ENCODE measurements around the gene HSPB6. TPM values are rescaled to one million over a fixed set of nuclear protein-coding genes. Genes with fewer than 3 reads are reported as not detected.

The HSPB6 gene
- total and polyA plus RNA-seq, 4 donors: 2.7 to 17.7 (median 5.6) TPM

- H3K4me3 ChIP-seq (ENCODE audit: low read depth in 1 of 3, low read length in 3 of 3): no peak overlapping the region
- 92% methylated on average over 8 of the region's 8 CpGs for WGBS
- H3K9me3 ChIP-seq (ENCODE audit: control insufficient read depth in 4 of 4, low read length in 3 of 4): no peaks in the 10 kb centered on the region
- no peak for DNase-seq (ENCODE audit: low spot score)
- H3K36me3 ChIP-seq (ENCODE audit: control insufficient read depth in 4 of 4, insufficient read depth in 3 of 4, low read depth in 1 of 4, low read length in 3 of 4): peaks cover 0 to 1% (median 0%) of the 10 kb centered on the region in 4 donors
- TF ChIP-seq EGR1 (IDR thresholded peaks at IDR 0.05; ENCODE audit: low read depth in 2 of 2): no peak
- no peak for TF ChIP-seq HNF4A (conservative IDR thresholded peaks at IDR 0.05)
- no peak for TF ChIP-seq GABPA (IDR thresholded peaks at IDR 0.05 in 1 of 2, conservative IDR thresholded peaks at IDR 0.05 in 1 of 2)
- TF ChIP-seq RXRA (IDR thresholded peaks at IDR 0.05): no peak
- no peak for TF ChIP-seq YY1 (IDR thresholded peaks at IDR 0.05)
- TF ChIP-seq REST (IDR thresholded peaks at IDR 0.05): no peak
- H3K9ac ChIP-seq (ENCODE audit: low read depth in 1 of 2, low read length in 2 of 2): no peak overlapping the region
- peaks cover 0 to 5% (median 4%) of the 10 kb centered on the region in 4 donors for H3K4me1 ChIP-seq (ENCODE audit: control insufficient read depth in 4 of 4, insufficient read depth in 4 of 4, low read length in 3 of 4)
- H3K27me3 ChIP-seq (ENCODE audit: control insufficient read depth in 4 of 4, insufficient read depth in 4 of 4, low read length in 3 of 4): no peaks in the 10 kb centered on the region
- H3K27ac ChIP-seq (ENCODE audit: low read depth in 1 of 2, low read length in 2 of 2): no peak overlapping the region
Measured at GRCh38 chr19:35779033-35779432, 22.2 kb upstream of the HSPB6 start.

- Histone ChIP-seq H3K36me3 (ENCODE audit: control insufficient read depth in 4 of 4, insufficient read depth in 3 of 4, low read depth in 1 of 4, low read length in 3 of 4) (peaks cover 0 to 1% (median 0%) of the 10 kb centered on the region in 4 donors), H3K4me3 (ENCODE audit: low read depth in 1 of 3, low read length in 3 of 3) (no peak overlapping the region), H3K27ac (ENCODE audit: low read depth in 1 of 2, low read length in 2 of 2) (no peak overlapping the region), H3K27me3 (ENCODE audit: control insufficient read depth in 4 of 4, insufficient read depth in 4 of 4, low read length in 3 of 4) (no peaks in the 10 kb centered on the region), H3K9me3 (ENCODE audit: control insufficient read depth in 4 of 4, low read length in 3 of 4) (no peaks in the 10 kb centered on the region), H3K4me1 (ENCODE audit: control insufficient read depth in 4 of 4, insufficient read depth in 4 of 4, low read length in 3 of 4) (peaks cover 0 to 5% (median 4%) of the 10 kb centered on the region in 4 donors), H3K9ac (ENCODE audit: low read depth in 1 of 2, low read length in 2 of 2) (no peak overlapping the region)
- DNase-seq (ENCODE audit: low spot score): no peak
- 83% methylated on average over 7 of the region's 7 CpGs for WGBS
- TF ChIP-seq NR2F2 (IDR thresholded peaks at IDR 0.05) (no peak), GABPA (IDR thresholded peaks at IDR 0.05 in 1 of 2, conservative IDR thresholded peaks at IDR 0.05 in 1 of 2) (no peak), HNF4A (conservative IDR thresholded peaks at IDR 0.05) (no peak)
Measured at GRCh38 chr19:35777961-35778360, 21.1 kb upstream of the HSPB6 start.

GRCh38 chr19:35777086-35777841, 20.4 kb upstream of the HSPB6 start:
- H3K36me3 ChIP-seq (ENCODE audit: control insufficient read depth in 4 of 4, insufficient read depth in 3 of 4, low read depth in 1 of 4, low read length in 3 of 4): peaks cover 0 to 1% (median 0%) of the 10 kb centered on the region in 4 donors
- peaks cover 0 to 5% (median 4%) of the 10 kb centered on the region in 4 donors for H3K4me1 ChIP-seq (ENCODE audit: control insufficient read depth in 4 of 4, insufficient read depth in 4 of 4, low read length in 3 of 4)
- H3K27me3 ChIP-seq (ENCODE audit: control insufficient read depth in 4 of 4, insufficient read depth in 4 of 4, low read length in 3 of 4): no peaks in the 10 kb centered on the region
- H3K27ac ChIP-seq (ENCODE audit: low read depth in 1 of 2, low read length in 2 of 2): no peak overlapping the region
- H3K9me3 ChIP-seq (ENCODE audit: control insufficient read depth in 4 of 4, low read length in 3 of 4): no peaks in the 10 kb centered on the region
- 83% methylated on average over 19 of the region's 19 CpGs for WGBS
- no peak overlapping the region for H3K9ac ChIP-seq (ENCODE audit: low read depth in 1 of 2, low read length in 2 of 2)
- no peak for DNase-seq (ENCODE audit: low spot score)
- no peak overlapping the region for H3K4me3 ChIP-seq (ENCODE audit: low read depth in 1 of 3, low read length in 3 of 3)
- no peak for TF ChIP-seq FOXA2 (IDR thresholded peaks at IDR 0.05)
- TF ChIP-seq RAD21 (IDR thresholded peaks at IDR 0.05): no peak
- no peak for TF ChIP-seq SP1 (IDR thresholded peaks at IDR 0.05)
- TF ChIP-seq HNF4A (conservative IDR thresholded peaks at IDR 0.05): no peak
- no peak for TF ChIP-seq JUND (IDR thresholded peaks at IDR 0.05)
- no peak for TF ChIP-seq YY1 (IDR thresholded peaks at IDR 0.05)
- TF ChIP-seq EGR1 (IDR thresholded peaks at IDR 0.05; ENCODE audit: low read depth in 2 of 2): no peak
- no peak for TF ChIP-seq HNF4G (IDR thresholded peaks at IDR 0.05)
- TF ChIP-seq FOXA1 (IDR thresholded peaks at IDR 0.05): no peak
- TF ChIP-seq TAF1 (conservative IDR thresholded peaks at IDR 0.05): no peak
- no peak for TF ChIP-seq ZBTB33 (IDR thresholded peaks at IDR 0.05)
- no peak for TF ChIP-seq GABPA (IDR thresholded peaks at IDR 0.05 in 1 of 2, conservative IDR thresholded peaks at IDR 0.05 in 1 of 2)
- TF ChIP-seq RXRA (IDR thresholded peaks at IDR 0.05): no peak
- no peak for TF ChIP-seq ATF3 (IDR thresholded peaks at IDR 0.05)
- TF ChIP-seq MAX (IDR thresholded peaks at IDR 0.05): no peak
